ENCODE measurements around the gene MB21D2.
A peak's percentile ranks its signal among the peaks of the same experiment; 100 is the strongest.

Gene MB21D2

GRCh38 chr3:192862408-192863090 lies 55.1 kb downstream of the MB21D2 start:
- TF ChIP-seq POLR2AphosphoS5 (IDR thresholded peaks at IDR 0.05; ENCODE audit: low read depth) (no peak), SPI1 (IDR thresholded peaks at IDR 0.05; ENCODE audit: borderline replicate concordance, low read depth) (peak; percentile 40; the same call in 1 of the 2 replicates), GABPA (IDR thresholded peaks at IDR 0.05; ENCODE audit: low read depth) (no peak)
- H3K27me3 ChIP-seq (ENCODE audit: insufficient read depth, poor library complexity, severe bottlenecking) = no peaks in the 10 kb centered on the region
- no peak overlapping the region for H3K4me3 ChIP-seq (replicated peaks; ENCODE audit: insufficient read depth, low read length)
- H3K27ac ChIP-seq (replicated peaks) = no peak overlapping the region
- no peak for DNase-seq (ENCODE audit: low read depth in 1 of 2, low spot score in 1 of 2)

- TF ChIP-seq POLR2AphosphoS5 (IDR thresholded peaks at IDR 0.05; ENCODE audit: low read depth) = no peak
- TF ChIP-seq CTCF (IDR thresholded peaks at IDR 0.05; ENCODE audit: insufficient read depth, low read length) = no peak
- TF ChIP-seq SPI1 (IDR thresholded peaks at IDR 0.05; ENCODE audit: borderline replicate concordance, low read depth) = no peak
- TF ChIP-seq GABPA (IDR thresholded peaks at IDR 0.05; ENCODE audit: low read depth) = no peak
- no peak for TF ChIP-seq REST (IDR thresholded peaks at IDR 0.05; ENCODE audit: insufficient replicate concordance, low read depth)
- Histone ChIP-seq H3K27me3 (ENCODE audit: insufficient read depth, poor library complexity, severe bottlenecking) (no peaks in the 10 kb centered on the region), H3K4me3 (replicated peaks; ENCODE audit: insufficient read depth, low read length) (no peak overlapping the region), H3K27ac (replicated peaks) (no peak overlapping the region)
- no peak for DNase-seq (ENCODE audit: low read depth in 1 of 2, low spot score in 1 of 2)
Observed at GRCh38 chr3:192861972-192862371, 55.7 kb downstream of the MB21D2 start.

- TF ChIP-seq CTCF (IDR thresholded peaks at IDR 0.05; ENCODE audit: insufficient read depth, low read length) (no peak), REST (IDR thresholded peaks at IDR 0.05; ENCODE audit: insufficient replicate concordance, low read depth) (no peak), SPI1 (IDR thresholded peaks at IDR 0.05; ENCODE audit: borderline replicate concordance, low read depth) (no peak), GABPA (IDR thresholded peaks at IDR 0.05; ENCODE audit: low read depth) (no peak), POLR2AphosphoS5 (IDR thresholded peaks at IDR 0.05; ENCODE audit: low read depth) (no peak)
- no peak overlapping the region for H3K4me3 ChIP-seq (replicated peaks; ENCODE audit: insufficient read depth, low read length)
- no peak for DNase-seq (ENCODE audit: low read depth in 1 of 2, low spot score in 1 of 2)
- no peak overlapping the region for H3K27ac ChIP-seq (replicated peaks)
- no peaks in the 10 kb centered on the region for H3K27me3 ChIP-seq (ENCODE audit: insufficient read depth, poor library complexity, severe bottlenecking)
Observed at GRCh38 chr3:192860454-192860853, 57.2 kb downstream of the MB21D2 start.

- TF ChIP-seq CTCF (IDR thresholded peaks at IDR 0.05; ENCODE audit: insufficient read depth, low read length) = no peak
- no peak for TF ChIP-seq GABPA (IDR thresholded peaks at IDR 0.05; ENCODE audit: low read depth)
- TF ChIP-seq REST (IDR thresholded peaks at IDR 0.05; ENCODE audit: insufficient replicate concordance, low read depth) = no peak
- no peak for TF ChIP-seq POLR2AphosphoS5 (IDR thresholded peaks at IDR 0.05; ENCODE audit: low read depth)
- TF ChIP-seq SPI1 (IDR thresholded peaks at IDR 0.05; ENCODE audit: borderline replicate concordance, low read depth) = no peak
- Histone ChIP-seq H3K4me3 (replicated peaks; ENCODE audit: insufficient read depth, low read length) (no peak overlapping the region), H3K27ac (replicated peaks) (no peak overlapping the region), H3K27me3 (ENCODE audit: insufficient read depth, poor library complexity, severe bottlenecking) (no peaks in the 10 kb centered on the region)
- DNase-seq (ENCODE audit: low read depth in 1 of 2, low spot score in 1 of 2) = no peak
Observed at GRCh38 chr3:192858849-192859585, 58.6 kb downstream of the MB21D2 start.
